GM23248 (cell line): ENCODE results near the gene SYNPO.

Experiments
- EZH2 ChIP-seq: fragments of 200-600 bp; sonication (generic); IDR thresholded peaks from 2 replicates; pipeline ENCODE4 v1.6.1; 2018; ENCODE audit warnings: antibody characterized with exemption, mild to moderate bottlenecking; ENCODE audit not compliant: insufficient read depth, poor library complexity, severe bottlenecking
- EZH2phosphoT487 ChIP-seq: fragments of 200-600 bp; sonication (generic); IDR thresholded peaks from 2 replicates; pipeline ENCODE4 v1.6.1; 2018; ENCODE audit warnings: antibody characterized with exemption, moderate library complexity, mild to moderate bottlenecking, low read depth; ENCODE audit not compliant: insufficient read depth

- TF ChIP-seq EZH2phosphoT487 (no peak), EZH2 (no peak)
Measured at GRCh38 chr5:150618163-150618562, 22.3 kb upstream of the SYNPO start.
